ENCODE data around the gene OR51B6. TPM values are rescaled to one million over a fixed set of nuclear protein-coding genes. Genes with fewer than 3 reads are reported as not detected.
"Not testable (repeated sequence)": the region's sequence is repeated elsewhere in the genome, so short reads cannot be mapped to it uniquely, and the experiment has no call there.

The OR51B6 gene
- not detected in 2 replicates for polyA plus RNA-seq (2014; cell fraction: cytosol; rRNA removed)
- not detected in 2 replicates for polyA plus RNA-seq (2014; cell fraction: nucleus; rRNA removed)

- no peak for DNase-seq (ENCODE audit: low spot score)
Observed at GRCh38 chr11:5351208-5351607, at the start of gene OR51B6. Gene OR51B6 (plus strand): TSS chr11:5351508. CDS start chr11:5351508, 0 bp downstream.

DNA sequence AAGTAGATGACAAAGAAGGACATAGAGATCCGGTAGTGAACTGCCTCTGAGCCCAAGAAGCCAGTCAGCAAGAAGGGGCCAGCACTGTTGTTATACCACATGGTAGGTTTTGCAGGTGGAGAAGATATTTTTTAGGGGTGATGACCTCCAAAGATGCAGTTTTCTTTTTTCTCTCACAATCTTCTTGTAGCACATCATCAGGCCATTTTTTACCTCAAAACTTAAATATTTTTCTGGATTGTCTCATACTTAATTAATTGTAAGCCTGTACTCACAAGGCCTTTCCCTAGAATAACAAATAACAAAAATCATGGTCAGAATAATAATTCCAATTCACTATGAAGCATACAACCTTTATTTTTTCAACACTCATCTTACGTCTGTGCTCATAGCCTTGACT is 49.5 kb upstream of the OR51B6 start, which contains the start of gene OR51B4:
TSS of gene OR51B4 (minus strand) at position 101 of the 400 bp plus-strand sequence. CDS start at position 101, 0 bp downstream.
- no peak for DNase-seq (ENCODE audit: low spot score)

DNA sequence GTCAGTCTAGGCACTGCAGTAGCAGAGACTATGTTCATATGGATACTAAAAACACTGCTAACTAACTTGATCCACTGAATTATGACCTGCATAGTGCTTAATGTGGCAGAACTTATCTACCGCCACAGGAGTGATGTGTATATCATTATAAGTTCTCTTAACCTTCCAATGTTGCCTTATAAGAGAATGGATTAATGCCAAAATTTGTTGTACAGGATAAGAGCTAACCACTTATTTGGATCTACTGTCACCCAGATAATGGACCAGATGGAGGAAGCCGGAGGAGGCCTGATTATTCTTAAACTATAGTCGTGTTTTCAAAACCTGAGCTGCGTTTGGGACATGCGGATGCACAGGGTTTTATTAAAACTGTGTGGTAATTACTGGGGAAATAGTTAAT is 47.7 kb upstream of the OR51B6 start:
- no peak for DNase-seq (ENCODE audit: low spot score)

DNA sequence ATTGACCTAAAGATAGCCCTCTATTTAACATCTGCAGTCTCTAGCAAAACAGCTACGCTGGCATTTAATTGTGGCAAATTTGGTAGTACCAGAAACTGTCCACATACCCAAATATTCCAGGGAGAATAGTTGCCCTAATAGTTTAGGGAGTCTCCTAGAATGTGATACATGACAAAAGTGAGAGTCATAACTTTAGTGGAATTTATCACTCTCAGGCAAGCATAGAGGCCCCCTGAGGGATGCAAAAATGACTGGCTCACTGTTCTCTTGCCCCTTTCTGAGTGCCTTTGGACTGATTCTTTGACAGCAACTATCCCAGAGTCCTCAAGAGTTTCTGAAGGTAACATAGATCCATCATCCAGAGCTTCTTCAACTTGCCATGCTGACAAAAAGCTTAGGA is 47.3 kb upstream of the OR51B6 start:
- no peak for DNase-seq (ENCODE audit: low spot score)

- DNase-seq (ENCODE audit: low spot score), result no peak
Observed at GRCh38 chr11:5307256-5308019, 43.9 kb upstream of the OR51B6 start.

DNA sequence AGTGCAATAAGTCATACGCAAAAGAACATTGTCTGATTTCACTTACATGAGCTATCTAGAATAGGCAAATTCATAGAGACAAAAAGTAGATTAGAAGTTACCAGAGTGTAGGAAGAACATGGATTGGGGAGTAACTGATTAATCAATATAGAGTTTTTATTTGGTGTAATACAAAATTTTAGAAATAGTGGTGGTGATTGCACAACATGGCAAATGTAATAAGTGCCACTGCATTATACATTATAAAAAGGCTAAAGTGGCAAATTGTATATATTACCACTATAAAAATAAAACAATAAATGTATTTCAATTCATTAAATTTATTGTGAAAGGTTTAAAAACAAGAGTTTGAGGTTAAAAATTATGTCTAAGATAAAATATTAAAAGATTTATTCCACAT is 40.9 kb upstream of the OR51B6 start:
- no peak for DNase-seq (ENCODE audit: low spot score)

GRCh38 chr11:5313326-5314023 is 37.8 kb upstream of the OR51B6 start:
- not testable (repeated sequence) for DNase-seq (ENCODE audit: low spot score)

DNA sequence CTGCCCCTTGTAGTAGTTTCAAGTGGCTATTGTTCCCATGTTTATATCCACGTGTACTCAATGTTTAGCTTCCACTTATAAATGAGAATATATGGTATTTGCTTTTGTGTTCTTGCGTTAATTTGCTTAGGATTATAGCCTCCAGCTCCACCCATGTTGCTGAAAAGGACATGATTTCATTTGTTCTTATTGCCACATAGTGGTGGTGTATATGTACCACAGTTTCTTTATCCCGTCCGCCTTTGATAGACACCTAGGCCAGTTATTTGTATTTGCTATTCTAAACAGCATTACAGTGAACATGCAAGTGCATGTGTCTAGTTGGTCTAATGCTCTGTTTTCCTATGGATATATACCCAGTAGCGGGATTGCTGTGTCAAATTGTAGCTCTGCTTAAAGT is 34.0 kb upstream of the OR51B6 start:
- DNase-seq (ENCODE audit: low spot score), result no peak

GRCh38 chr11:5324197-5324596 is 27.1 kb upstream of the OR51B6 start, which contains the start of gene OR51B2:
Gene OR51B2 (minus strand): TSS chr11:5324297. CDS start chr11:5324297, 0 bp downstream.
- DNase-seq (ENCODE audit: low spot score), result no peak

DNA sequence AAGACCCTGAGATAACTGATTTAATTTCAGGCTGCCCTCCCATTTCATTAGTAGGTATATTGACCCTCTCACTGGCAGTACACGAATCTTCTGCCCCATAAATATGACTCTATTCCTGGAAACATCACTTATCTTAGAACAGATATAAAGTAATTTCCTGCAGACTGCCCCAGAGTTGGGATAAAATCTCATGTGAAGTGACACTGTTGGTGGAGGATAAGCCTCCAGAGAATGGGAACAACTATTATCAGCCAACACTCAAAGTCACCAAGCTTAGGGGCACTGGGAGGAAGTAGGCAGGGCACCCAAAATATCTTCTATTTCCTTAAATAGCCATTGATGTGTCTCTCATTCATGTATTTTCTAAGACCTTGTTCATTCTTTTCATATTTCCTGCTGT is 16.1 kb upstream of the OR51B6 start:
- DNase-seq (ENCODE audit: low spot score), result no peak

- DNase-seq (ENCODE audit: low spot score), result no peak
Observed at GRCh38 chr11:5336331-5336730, 15.0 kb upstream of the OR51B6 start.

DNA sequence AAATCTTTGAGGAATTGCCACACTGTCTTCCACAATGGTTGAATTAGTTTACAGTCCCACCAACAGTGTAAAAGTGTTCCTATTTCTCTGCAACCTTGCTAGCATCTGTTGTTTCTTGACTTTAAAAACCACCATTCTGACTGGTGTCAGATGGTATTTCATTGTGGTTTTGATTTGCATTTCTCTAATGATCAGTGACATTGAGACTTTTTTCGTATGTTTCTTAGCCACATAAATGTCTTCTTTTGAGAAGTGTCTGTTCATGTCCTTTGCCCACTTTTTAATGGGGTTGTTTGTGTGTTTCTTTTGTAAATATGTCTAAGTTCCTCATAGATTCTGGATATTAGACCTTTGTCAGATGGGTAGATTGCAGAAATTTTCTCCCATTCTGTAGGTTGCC is 14.1 kb upstream of the OR51B6 start:
- DNase-seq (ENCODE audit: low spot score), result not testable (repeated sequence)

DNA sequence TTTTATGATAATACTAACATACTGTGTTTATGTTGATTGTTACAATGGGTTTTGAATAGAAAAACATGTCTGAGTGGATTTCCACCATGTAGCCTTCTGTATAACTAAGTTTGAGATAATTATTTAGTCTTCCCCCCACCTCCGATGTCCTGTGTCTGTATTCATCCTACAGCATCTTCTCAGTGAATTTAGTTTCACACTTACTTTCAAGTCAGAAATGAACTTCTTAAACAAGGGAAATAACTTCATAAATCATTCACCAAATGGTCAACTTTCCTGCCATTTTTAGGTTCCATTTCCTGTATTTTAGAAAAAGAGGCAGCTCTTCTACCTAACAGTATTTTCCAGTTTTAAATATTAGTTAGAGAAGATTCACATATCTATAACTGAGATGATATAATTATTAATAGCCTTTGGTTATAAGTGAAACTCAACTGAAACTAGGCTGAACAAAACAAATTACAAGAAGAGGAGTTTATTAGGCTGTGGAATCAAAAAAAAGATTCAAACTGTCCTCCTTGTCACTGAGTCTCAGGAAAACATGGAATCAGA is 11.5 kb upstream of the OR51B6 start:
- no peak for DNase-seq (ENCODE audit: low spot score)

GRCh38 chr11:5343474-5344335 is 7.6 kb upstream of the OR51B6 start, which contains the start of gene OR51B5:
Gene OR51B5 (minus strand): TSS chr11:5343524. CDS start chr11:5343524, 0 bp downstream.
- DNase-seq (ENCODE audit: low spot score), result no peak

GRCh38 chr11:5345831-5346230 is 5.5 kb upstream of the OR51B6 start:
- no peak for DNase-seq (ENCODE audit: low spot score)

GRCh38 chr11:5348551-5349194 is 2.6 kb upstream of the OR51B6 start:
- DNase-seq (ENCODE audit: low spot score), result no peak

GRCh38 chr11:5349550-5349949 is 1.8 kb upstream of the OR51B6 start:
- DNase-seq (ENCODE audit: low spot score), result no peak

DNA sequence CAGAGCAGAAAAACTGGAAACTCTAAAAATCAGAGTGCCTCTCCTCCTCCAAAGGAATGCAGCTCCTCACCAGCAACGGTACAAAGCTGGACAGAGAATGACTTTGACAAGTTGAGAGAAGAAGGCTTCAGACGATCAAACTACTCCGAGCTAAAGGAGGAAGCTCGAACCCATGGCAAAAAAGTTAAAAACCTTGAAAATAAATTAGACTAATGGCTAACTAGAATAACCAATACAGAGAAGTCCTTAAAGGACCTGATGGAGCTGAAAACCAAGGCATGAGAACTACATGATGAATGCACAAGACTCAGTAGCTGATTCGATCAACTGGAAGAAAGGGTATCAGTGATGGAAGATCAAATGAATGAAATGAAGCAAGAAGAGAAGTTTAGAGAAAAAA is 4.7 kb downstream of the OR51B6 start:
- DNase-seq (ENCODE audit: low spot score), result not testable (repeated sequence)

GRCh38 chr11:5362017-5362625 is 10.8 kb downstream of the OR51B6 start:
- no peak for DNase-seq (ENCODE audit: low spot score)

- no peak for DNase-seq (ENCODE audit: low spot score)
Observed at GRCh38 chr11:5363679-5364078, 12.4 kb downstream of the OR51B6 start.
